ENCODE measurements around the gene MYT1.

DNA sequence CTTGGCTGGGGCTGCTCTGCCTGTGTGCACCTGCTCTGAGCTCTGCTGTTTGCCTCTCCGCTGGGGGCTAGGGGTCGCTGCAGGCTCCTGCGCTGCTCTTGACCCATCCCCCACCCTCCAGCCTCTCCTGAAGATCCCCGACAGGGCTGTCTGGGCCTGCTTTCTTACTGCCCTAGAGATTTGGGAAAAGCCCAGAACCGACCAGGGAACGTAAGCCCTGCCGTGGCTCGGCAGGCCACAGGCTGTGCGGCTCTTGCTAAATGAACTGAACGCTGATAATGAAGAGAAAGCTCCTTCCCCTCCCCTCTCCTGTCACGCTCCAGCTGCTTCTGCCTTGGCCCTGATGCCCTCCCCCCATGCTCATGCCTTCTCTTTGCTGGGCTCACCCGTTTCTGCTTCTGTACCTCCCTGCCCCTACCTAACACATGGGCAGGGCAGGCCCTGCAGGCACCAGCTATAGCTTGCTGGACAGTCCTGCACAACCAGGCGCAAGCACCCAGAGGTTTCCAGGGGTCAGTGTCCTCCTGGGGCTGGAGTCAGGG is 59.3 kb downstream of the MYT1 start:
- TF ChIP-seq TAF1 (IDR thresholded peaks at IDR 0.05; ENCODE audit: low read depth, low read length) (no peak), POLR2A (IDR thresholded peaks at IDR 0.05; ENCODE audit: low read depth, low read length) (no peak)
